Stomach (tissue), 9 donors: Measurements from ENCODE around the gene BPI. TPM values are rescaled to one million over a fixed set of nuclear protein-coding genes. Genes with fewer than 3 reads are reported as not detected.

Source experiments
- DNase-seq, 2 donors: peaks; one replicate each; pipeline versions ENCODE4 v3.0.0 to v3.0.0-alpha.2; 2013 to 2019
- H3K27ac ChIP-seq, 5 donors: fragments of 200-600 bp in 4 of 5; sonication (generic) in 4 of 5; one replicate each; pipeline ENCODE4 v1.5.1; 2013 to 2019; ENCODE audit warnings: mild to moderate bottlenecking in 1 of 5, moderate library complexity in 1 of 5
- H3K27me3 ChIP-seq, 3 donors: fragments of 200-600 bp; sonication (generic); one replicate each; pipeline ENCODE4 v1.5.1; 2017 to 2019; ENCODE audit warnings: mixed run types in 1 of 3
- H3K36me3 ChIP-seq, 4 donors: fragments of 200-600 bp; sonication (generic); 1 replicate in 3 of 4; 2 replicates in 1 of 4; pipeline ENCODE4 v1.5.1; 2016 to 2019
- H3K4me1 ChIP-seq, 4 donors: fragments of 200-600 bp; sonication (generic); one replicate each; pipeline ENCODE4 v1.5.1; 2016 to 2019
- H3K4me3 ChIP-seq, 4 donors: fragments of 200-600 bp; sonication (generic) in 3 of 4; one replicate each; pipeline ENCODE4 v1.5.1; 2016 to 2019; ENCODE audit warnings: mild to moderate bottlenecking in 1 of 4
- H3K9me3 ChIP-seq, 4 donors: fragments of 200-600 bp; sonication (generic); one replicate each; pipeline ENCODE4 v1.5.1; 2016 to 2019
- CTCF ChIP-seq, 7 experiments: fragments of 450-650 bp in 4 of 7; fragments of 200-600 bp in 3 of 7; sonication (generic) in 3 of 7; IDR thresholded peaks; one replicate each; pipeline ENCODE4 v1.5.1; 2016 to 2019; ENCODE audit warnings: antibody characterized with exemption in 7 of 7, control low read depth in 2 of 7, mild to moderate bottlenecking in 1 of 7
- EP300 ChIP-seq: sonication (generic); formaldehyde crosslinking; IDR thresholded peaks from one replicate; pipeline ENCODE4 v1.6.1; 2017; ENCODE audit warnings: antibody characterized with exemption
- POLR2A ChIP-seq, 4 donors: fragments of 450-650 bp; IDR thresholded peaks; one replicate each; pipeline ENCODE4 v1.6.1; 2016; ENCODE audit warnings: antibody characterized with exemption in 4 of 4, control low read depth in 2 of 4, mild to moderate bottlenecking in 1 of 4, moderate library complexity in 1 of 4
- POLR2AphosphoS5 ChIP-seq, 3 donors: sonication (generic); formaldehyde crosslinking; IDR thresholded peaks; one replicate each; pipeline ENCODE4 v1.6.1; 2016; ENCODE audit warnings: antibody characterized with exemption in 3 of 3
- WGBS, 5 donors: extraction: QIAGEN DNeasy Blood & Tissue Kit in 3 of 5; methylation state at CpG; one replicate each; pipeline versions ENCODE4 v1.1.5 to v1.1.7; 2013 to 2018; 5-methylcytosine and 5-hydroxymethylcytosine counted together
- intact Hi-C: fragments of 100-400 bp; cut with DNase I; formaldehyde crosslinking; loops from one replicate; pipeline ENCODE4 v1.15.1; 2023; ENCODE audit warnings: low total_unique reads
- polyA plus RNA-seq, 3 donors: library from polyadenylated mRNA; stranded (reverse); fragments of 200-250 nt; gene quantifications; one replicate each; pipeline ENCODE4 v1.2.3, GENCODE V29; 2013
- total RNA-seq, 5 donors: library from RNA; depleted of rRNA; stranded (reverse); fragments of >200 nt; gene quantifications; one replicate each; pipeline versions ENCODE4 v1.1.0 to v1.2.3, GENCODE V29; 2014 to 2016
- donor health status: healthy with polysubstance abuse.
- donor health status: Bipolar disorder and iron deficiency.
- donor health status: healthy.

Gene BPI
- total and polyA plus RNA-seq, 8 donors, result 0.13 to 4.8 (median 0.86) TPM; not detected in 4

GRCh38 chr20:38302786-38303185, 1.2 kb upstream of the BPI start:
- TF ChIP-seq CTCF (IDR thresholded peaks at IDR 0.05), result no peak
- peak in 1 of 2 donors; percentile 43 for DNase-seq
- 30 to 46% (median 38%) methylated on average over 11 of the region's 11 CpGs for WGBS, 5 donors
- peaks cover 0 to 52% (median 15%) of the 10 kb centered on the region in 4 donors for H3K4me1 ChIP-seq
- H3K9me3 ChIP-seq, result no peaks in the 10 kb centered on the region
- intact Hi-C loops, result no loop called here
- no peak overlapping the region for H3K27ac ChIP-seq
- peaks cover 0 to 45% (median 4%) of the 10 kb centered on the region in 3 donors for H3K27me3 ChIP-seq
- no peak overlapping the region for H3K4me3 ChIP-seq
- H3K36me3 ChIP-seq, result no peaks in the 10 kb centered on the region

- Histone ChIP-seq H3K27ac (no peak overlapping the region), H3K4me3 (no peak overlapping the region), H3K27me3 (peaks cover 0 to 51% (median 4%) of the 10 kb centered on the region in 3 donors), H3K36me3 (no peaks in the 10 kb centered on the region), H3K4me1 (peaks cover 0 to 33% (median 1%) of the 10 kb centered on the region in 4 donors), H3K9me3 (no peaks in the 10 kb centered on the region)
- TF ChIP-seq POLR2A (IDR thresholded peaks at IDR 0.05), result no peak
- TF ChIP-seq CTCF (IDR thresholded peaks at IDR 0.05), result peak in 1 of 7 experiments; percentile 25
- intact Hi-C loops, result no loop called here
- 43 to 54% (median 49%) methylated on average over 8 of the region's 8 CpGs for WGBS, 5 donors
- DNase-seq, result peak; percentile 30 to 40
Observed at GRCh38 chr20:38304845-38305447, 990 bp downstream of the BPI start.

- no peak for TF ChIP-seq POLR2AphosphoS5 (IDR thresholded peaks at IDR 0.05)
- TF ChIP-seq POLR2A (IDR thresholded peaks at IDR 0.05), result no peak
- TF ChIP-seq EP300, result no peak
- no peak for TF ChIP-seq CTCF (IDR thresholded peaks at IDR 0.05)
- no peak overlapping the region for H3K27ac ChIP-seq
- peaks cover 0 to 51% (median 4%) of the 10 kb centered on the region in 3 donors for H3K27me3 ChIP-seq
- WGBS, 5 donors, result 78 to 87% (median 83%) methylated on average over 4 of the region's 4 CpGs
- H3K4me1 ChIP-seq, result peaks cover 0 to 27% (median 0%) of the 10 kb centered on the region in 4 donors
- no peak for DNase-seq
- H3K4me3 ChIP-seq, result no peak overlapping the region
- no peaks in the 10 kb centered on the region for H3K9me3 ChIP-seq
- intact Hi-C loops, result no loop called here
- H3K36me3 ChIP-seq, result no peaks in the 10 kb centered on the region
Observed at GRCh38 chr20:38305541-38305940, 1.6 kb downstream of the BPI start.

- Histone ChIP-seq H3K27me3 (peaks cover 0 to 51% (median 4%) of the 10 kb centered on the region in 3 donors), H3K27ac (no peak overlapping the region), H3K9me3 (no peaks in the 10 kb centered on the region), H3K4me3 (no peak overlapping the region), H3K36me3 (no peaks in the 10 kb centered on the region), H3K4me1 (peaks cover 0 to 23% (median 0%) of the 10 kb centered on the region in 4 donors)
- WGBS, 5 donors, result 76 to 86% (median 78%) methylated on average over 6 of the region's 6 CpGs
- intact Hi-C loops, result no loop called here
- no peak for DNase-seq
- TF ChIP-seq POLR2AphosphoS5 (IDR thresholded peaks at IDR 0.05), result no peak
- no peak for TF ChIP-seq EP300
- TF ChIP-seq CTCF (IDR thresholded peaks at IDR 0.05), result no peak
- no peak for TF ChIP-seq POLR2A (IDR thresholded peaks at IDR 0.05)
Observed at GRCh38 chr20:38306379-38306778, 2.4 kb downstream of the BPI start.
